Activated T-cell treated with anti-CD3 and anti-CD28 coated beads for 48 hours (primary cell): ENCODE data around the gene CCSER2.
"Not testable (repeated sequence)": the region's sequence is repeated elsewhere in the genome, so short reads cannot be mapped to it uniquely, and the experiment has no call there.

ENCODE experiments used
- DNase-seq: peaks from one replicate; pipeline ENCODE4 v3.0.0-alpha.2; 2020; ENCODE audit warnings: low read depth

Gene CCSER2

DNA sequence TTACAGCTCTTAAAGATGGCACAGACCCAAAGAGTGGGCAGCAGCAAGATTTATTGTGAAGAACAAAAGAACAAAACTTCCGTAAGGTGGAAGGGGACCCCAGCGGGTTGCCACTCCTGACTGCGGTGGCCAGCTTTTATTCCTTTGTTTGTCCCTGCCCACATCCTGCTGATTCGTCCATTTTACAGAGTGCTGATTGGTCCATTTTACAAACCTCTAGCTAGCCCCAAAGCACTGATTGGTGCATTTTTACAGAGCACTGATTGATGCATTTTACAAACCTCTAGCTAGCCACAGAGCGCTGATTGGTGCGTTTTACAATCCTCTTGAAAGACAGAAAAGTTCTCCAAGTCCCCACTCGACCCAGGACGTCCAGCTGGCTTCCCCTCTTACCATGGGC is 16.8 kb upstream of the CCSER2 start:
- DNase-seq, result no peak

DNA sequence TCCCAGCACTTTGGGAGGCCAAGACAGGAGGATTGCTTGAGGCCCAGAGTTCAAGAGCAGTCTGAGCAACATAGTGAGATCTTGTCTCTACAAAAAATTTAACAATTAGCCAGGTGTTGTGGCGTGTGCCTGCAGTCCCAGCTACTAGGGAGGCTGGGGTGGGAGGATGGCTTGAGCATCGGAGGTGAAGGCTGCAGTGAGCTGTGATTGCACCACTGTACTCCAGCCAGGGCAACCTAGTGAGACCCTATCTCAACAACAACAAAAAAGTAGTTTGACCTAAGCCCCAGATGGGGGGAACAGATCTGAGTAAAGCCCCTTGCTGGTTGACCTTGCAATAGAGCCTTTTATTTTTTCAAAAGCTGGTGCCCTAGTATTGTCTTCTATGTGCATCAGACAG is 15.6 kb upstream of the CCSER2 start:
- DNase-seq, result no peak

DNA sequence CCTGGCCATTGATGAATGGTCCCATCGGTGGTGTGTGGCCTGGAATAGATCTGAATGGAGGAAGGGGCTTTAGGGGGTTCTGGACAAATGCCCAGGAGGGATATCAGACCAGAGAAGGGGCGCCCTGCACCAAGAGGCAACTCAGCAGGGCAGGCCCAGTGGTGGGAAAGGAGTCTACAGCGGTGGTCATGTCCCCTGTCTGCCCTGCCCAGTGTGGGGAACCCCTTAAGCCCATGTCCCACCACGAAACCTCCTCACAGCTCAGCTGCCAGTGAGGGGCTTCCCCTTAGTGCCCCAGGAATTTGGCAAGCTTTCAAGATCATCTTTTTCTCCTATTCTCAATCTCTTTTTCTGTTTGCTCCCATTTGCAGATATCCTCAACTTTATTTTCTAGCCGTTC is 14.1 kb upstream of the CCSER2 start:
- no peak for DNase-seq

DNA sequence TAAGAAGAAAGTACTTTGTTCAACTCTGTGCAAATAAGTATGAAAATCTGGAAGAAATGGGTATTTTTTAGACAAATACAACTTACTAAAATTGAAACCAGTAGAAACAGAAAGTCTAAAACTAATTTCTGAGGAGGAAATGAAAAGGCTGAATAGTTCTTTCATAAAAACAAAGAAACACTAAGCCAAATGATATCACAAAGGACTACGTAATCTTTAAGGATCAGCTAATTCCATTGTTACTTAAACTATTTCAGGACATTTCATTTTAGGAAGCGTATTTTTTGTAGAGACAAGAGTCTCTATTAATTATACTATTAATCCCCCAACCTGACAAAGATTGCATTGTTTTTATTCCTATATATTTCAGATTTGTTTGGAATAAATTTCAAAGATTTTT is 11.2 kb upstream of the CCSER2 start:
- no peak for DNase-seq

DNA sequence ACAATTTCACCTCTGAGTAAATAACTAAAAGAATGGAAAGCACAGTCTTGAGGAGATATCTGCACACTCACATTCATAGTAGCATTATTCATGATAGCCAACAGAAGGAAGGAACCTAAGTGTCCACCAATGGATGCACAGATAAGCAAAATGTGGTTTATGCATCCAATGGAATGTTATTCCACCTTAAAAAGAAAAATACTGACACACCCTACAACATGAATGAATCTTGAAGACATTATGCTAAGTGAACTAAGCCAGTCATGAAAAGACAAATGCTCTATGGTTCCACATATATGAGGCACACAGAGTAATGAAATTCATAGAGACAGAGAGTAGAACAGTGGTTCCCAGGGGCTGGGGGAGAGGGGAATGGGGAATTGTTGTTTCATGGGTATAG is 6.5 kb upstream of the CCSER2 start:
- no peak for DNase-seq

DNA sequence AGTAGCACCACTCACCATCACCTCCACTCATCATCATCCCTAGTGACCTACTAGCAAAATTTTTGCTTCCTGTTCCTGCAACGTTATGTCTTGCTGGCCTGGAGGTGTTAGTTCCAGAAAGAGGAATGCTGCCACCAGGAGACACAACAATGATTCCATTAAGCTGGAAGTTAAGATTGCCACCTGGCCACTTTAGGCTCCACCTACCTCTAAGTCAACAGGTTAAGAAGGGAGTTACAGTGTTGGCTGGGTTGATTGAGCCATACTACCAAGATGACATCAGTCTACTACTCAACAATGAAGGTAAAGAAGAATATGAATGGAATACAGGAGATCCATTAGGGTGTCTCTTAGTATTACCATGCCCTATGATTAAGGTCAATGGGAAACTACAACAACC is 4.8 kb upstream of the CCSER2 start:
- DNase-seq, result not testable (repeated sequence)

DNA sequence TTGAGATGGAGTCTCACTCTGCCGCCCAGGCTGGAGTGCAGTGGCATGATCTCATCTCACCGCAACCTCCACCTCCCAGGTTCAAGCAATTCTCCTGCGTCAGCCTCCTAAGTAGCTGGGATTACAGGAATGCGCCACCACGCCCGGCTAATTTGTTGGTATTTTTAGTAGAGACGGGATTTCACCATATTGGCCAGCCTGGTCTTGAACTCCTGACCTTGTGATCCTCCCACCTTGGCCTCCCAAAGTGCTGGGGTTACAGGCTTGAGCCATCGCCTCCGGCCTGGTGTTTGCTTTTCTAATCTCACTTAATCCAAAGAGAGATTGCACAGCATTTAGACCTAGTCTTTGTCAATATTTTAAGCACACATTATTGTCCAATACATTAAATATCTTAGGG is 1.4 kb upstream of the CCSER2 start:
- DNase-seq, result not testable (repeated sequence)

DNA sequence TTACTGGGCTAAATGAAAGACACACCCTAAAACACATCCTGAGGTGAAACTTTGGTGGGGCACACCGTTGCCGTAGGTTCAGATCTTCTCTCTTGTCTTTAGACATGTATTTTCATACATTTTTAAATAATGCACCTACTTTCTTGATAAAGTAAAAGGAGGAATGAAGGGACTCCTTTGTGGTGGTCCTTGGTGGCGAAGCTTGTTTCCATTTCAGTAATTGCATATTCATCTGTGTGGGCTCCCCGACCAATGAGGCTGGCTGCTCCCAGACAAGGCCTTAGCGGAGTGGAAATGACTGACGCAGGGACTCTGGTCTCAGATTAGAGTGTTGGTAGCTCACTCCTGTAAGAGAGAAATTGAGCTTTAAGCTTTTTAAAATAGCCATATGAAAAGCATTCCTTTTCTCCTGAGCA is 815 bp downstream of the CCSER2 start:
- DNase-seq, result peak; percentile 60

DNA sequence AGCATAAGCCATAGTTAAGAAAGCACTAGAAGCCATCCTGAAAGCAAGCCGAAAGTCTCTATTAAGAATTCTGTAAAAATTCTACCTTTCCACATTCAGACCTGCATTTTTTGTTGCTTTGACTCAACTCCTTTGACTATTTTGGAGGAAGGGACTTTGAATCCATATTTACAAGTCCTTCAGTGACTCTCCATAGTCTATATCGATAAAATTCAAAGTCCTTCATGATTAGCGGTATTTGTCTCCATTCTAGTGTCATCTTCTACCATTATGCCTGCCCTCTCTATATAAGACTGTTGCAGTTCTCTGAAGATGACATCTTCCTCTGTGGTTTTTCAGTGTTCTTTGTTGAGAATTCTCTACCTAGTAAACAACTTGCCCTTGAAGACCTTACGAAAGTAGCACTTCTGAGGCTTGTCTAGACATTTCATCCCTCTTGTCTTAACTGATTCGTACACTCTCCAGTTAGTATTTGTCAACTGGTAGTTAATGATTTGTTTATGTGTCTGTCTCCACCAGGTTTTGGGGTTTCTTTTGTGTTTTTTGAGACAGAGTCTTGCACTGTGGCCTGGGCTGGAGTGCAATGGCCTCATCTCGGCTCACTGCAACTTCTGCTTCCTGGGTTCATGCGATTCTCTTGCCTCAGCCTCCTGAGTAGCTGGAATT is 1.7 kb downstream of the CCSER2 start:
- no peak for DNase-seq

DNA sequence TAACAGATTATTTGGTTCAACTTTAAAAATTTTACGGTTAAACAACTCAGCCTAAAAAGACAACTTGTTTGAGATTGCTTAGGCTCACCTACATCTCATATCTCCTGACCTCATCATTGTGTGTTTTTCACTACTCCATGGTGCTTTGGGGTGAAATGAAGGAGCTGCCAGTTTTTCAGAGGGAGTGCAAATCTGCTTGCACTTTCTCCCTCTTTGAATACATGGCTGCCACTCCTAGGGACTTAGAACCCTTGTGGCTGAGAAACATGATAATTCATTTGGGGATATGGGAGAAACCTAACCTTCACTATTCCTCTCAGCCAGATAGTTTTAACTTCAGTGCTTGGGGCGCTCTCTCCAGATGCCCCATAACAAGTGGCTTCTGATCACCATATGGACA is 2.7 kb downstream of the CCSER2 start:
- no peak for DNase-seq

DNA sequence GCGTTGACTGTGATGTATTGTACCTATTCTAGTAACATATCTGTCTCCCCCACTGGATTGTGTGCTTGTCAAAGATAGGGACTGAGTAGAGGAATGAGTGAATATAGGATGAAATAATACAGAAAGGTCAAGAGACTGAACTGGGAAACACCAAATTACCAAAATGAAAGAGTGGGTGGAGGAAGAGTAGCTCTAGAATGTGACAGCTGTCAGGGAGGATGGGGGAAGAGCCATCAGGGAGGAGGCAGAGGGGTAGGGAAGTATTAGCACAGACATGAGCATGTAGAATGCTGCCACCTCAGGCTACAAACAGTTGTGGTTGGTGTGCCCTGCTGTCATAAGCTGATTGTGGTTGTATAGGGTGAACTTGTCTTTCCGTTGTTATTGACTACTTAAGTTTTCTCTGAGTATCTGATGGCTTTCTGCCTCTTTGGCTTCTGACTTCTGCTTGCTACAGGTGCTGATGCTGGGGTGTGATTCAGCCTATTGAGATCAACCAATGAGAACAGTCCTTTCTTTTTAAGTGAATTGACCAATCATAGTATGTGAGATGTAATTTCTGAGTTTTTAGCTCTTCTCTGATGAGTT is 5.6 kb downstream of the CCSER2 start:
- DNase-seq, result peak; percentile 40

DNA sequence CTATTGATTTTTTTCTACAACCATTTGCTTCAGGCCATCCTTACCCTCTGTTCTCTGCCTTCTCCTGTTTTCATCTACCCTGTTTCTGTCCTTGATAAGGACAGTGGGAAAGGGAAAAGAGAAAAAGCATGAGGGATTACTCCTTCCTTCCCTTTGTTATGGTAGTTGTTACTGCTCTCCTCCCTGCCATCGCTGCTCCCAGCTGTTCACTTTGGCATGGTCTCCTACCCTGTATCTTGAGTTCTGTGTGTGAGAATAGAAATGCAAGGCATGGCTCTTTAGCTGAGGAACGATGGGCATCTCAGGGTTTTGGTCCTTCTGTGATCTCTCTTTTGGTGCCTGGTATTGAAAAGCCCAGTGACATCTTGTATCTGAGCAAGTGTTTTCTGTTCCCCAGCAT is 6.4 kb downstream of the CCSER2 start:
- DNase-seq, result no peak

DNA sequence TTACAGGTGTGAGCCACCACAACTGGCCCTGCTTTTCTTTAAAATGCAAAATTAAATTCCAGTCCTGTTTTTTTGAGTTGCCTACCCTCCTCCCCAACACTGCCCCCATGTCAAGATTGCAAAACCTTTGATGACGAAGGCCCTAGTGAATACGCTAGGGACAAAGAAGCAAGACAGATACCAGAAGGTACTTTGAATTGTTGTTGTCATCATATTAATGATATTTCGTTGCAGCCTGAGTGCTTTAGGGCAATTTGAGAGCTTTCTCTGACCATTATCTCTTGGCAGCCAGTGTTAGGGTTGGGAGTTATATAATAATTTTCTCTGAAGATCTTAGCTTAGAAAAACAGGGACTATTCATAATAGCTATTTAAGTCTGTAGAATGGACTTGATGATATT is 7.1 kb downstream of the CCSER2 start:
- no peak for DNase-seq

DNA sequence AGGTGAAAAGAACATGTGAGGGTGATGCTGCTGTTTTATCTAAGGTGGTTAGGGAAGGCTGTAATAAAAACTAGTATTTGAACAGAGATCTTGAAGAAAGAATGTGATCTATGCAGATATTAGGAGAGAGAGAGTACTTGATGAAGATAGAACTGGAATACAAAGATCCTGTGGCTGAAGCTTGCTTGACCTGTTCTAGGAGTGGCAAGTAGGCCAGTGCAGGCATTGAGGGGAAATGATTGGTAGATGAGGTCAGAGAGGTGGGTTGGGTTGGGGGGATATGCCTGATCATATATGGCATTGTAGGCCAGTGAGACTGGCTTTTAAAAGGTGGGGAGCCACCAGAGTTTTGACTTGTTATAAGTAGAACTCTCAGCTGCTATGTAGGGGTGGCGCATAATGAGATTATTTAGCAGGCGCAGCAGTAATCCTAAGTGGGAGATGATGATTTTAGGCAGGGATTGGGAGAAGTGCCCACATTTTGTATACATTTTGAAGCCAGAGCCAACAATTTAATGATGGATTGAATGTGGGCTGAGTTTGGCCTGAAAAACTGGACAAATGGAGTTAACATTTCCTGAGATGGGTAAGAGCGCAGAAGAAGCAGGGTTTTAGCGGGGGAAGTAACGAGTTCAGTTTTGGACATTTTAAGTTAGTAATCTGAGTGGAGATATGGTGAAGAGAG is 8.2 kb downstream of the CCSER2 start:
- DNase-seq, result no peak

DNA sequence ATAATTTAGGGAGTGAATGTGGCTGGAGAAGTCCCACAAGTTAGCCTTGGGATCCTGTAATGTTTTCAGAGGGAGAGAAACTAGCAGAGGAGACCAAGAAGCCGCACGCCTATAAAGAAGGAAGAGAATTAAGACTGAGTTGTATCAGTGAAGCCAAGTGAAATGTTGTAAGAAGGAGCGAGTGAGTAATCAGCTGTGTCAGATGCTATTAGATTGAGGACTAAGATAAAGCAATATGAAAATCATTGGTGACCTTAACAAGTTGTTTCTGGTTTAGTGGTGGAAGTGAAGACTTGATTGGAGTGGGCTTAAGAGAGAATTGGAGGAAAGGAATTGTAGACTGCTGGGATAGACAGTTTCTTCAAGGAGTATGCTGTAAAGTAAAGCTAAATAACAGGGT is 8.8 kb downstream of the CCSER2 start:
- no peak for DNase-seq

DNA sequence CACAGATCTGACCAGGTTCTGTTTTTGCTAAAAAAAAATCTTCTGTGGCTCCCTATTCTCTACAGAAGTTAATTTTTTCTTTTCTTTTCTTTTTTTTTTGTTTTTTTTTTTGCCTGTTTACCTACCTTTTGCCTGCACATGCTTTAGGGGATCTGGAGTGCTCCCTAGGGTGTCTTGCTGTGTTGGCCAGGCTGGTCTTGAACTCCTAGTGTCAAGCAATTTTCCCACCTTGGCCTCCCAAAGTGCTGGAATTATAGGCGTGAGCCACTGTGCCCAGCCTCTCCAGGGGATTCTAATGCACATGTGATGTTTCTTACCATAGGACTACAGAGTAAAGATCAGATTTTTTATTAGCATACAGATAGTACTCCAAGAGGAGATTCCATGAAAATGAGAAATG is 10.6 kb downstream of the CCSER2 start:
- no peak for DNase-seq

DNA sequence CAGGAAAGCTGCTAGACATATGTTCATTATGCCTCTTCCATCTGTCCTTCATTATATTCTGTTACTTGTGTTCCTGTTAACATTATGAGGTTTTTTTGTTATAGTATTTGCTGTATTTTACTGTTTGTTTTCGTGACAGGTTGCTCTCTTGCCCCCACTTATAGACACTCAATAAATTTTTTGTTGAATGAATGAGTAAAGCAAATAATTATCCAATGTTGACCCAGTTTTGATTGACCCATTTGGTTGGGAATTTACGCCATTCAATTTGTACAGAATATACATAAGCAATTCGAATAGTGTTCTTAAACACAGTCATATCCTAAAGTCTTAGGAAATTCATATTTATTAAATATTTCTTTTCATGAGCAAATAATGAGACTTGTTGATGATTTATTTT is 11.8 kb downstream of the CCSER2 start:
- DNase-seq, result no peak

DNA sequence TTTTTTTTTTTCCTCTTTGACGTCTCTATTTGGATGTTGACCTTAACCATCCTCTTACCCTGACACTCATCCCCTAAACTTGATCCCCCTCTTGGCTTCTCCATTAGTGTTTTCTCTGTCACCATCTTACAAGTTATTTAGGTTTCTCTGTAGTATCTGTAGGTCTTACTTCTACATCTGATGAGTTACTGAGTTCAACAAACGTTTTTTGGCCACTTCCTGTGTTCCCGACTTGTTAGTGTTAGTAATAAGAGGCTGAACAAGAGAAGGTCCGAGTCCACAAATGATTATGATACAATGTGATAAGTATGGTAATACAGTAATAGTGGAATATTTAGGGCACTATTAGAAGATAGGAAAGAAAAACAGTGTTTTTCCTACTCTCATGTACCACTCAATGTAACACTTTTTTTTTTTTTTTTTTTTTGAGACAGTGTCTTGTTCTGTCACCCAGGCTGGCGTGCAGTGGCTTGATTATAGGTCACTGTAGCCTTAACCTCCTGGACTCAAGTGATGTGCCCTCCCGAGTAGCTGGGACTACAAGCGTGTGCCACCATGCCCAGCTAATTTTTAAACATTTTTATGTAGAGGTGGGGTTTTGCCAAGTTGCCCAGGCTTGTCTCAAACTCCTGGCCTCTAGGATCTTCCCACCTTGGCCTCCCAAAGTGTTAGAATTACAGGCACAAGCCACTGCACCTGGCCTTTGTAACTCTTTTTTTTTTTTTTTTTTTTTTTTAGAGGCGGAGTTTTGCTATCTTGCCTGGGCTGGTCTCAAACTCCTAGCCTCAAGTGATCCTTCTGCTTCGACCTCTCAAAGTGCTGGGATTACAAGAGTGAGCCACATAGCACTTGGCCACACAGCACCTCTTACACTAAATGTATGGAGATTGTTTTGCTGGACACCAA is 12.5 kb downstream of the CCSER2 start:
- DNase-seq, result no peak

DNA sequence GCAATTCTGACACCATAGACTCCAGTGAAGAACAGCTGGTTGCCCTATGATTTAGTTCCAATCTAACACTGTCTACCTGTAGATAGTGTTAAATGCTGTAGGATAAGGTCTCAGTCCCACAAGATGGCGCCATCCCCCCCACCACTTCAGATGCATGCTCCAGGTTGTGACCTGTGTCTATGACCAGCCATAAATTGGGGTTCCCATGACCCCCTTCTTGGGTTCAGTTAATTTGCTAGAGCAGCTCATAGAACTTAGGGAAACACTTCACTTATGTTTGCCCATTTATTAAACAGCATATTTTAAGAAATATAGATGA is 13.1 kb downstream of the CCSER2 start:
- no peak for DNase-seq

DNA sequence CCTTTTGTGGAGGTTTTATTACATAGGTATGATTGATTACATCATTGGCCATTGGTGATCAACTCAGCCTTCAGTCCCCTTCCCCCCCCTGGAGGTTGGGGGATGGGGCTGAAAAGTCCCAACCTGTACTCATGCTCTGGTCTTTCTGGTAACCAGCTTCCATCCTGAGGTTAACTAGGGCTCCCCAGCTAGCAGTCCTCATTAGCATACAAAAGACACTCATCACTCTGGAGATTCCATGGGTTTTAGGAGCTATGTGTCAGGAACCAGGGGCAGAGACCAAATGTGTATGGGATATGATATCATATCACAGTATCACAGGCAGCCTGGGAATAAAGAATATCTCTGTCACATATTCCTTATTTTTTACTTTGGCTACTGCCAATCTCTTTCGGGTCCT is 13.6 kb downstream of the CCSER2 start:
- DNase-seq, result no peak

DNA sequence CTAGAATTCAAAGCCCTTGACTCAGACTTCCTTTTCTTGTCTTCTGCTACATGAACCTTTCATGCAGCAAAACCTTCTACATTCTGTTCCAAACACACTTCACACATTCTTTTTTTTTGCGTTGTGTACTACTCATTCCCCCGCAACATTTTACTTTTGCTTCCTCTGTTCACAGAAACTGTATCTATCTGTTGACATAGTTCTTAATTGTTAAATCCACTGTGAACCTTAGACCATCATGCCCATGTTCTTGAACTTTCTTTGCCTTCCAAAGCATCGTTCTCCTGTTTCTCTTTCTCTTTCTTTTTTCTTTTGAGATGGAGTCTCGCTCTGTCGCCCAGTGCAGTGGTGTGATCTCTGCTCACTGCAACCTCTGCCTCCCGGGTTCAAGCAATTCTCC is 14.2 kb downstream of the CCSER2 start:
- DNase-seq, result no peak

DNA sequence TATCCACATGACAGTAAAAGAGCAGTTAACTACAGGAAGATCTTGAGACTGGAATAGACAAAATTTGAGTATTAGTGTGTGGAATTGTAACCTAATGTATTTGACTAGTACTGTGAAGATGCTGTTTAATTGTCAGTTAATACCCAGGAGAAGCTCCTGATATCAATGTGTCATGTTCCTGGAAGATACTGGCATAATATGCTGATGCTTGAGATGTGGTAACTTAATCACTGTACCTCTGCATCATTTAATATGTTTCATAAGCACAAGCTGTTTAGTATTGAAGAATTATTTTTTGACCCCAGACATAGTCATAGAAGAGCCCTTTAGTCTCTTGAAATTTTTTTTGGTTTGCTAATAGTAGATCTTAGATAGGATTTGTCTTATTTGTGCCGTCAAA is 15.4 kb downstream of the CCSER2 start:
- DNase-seq, result no peak

DNA sequence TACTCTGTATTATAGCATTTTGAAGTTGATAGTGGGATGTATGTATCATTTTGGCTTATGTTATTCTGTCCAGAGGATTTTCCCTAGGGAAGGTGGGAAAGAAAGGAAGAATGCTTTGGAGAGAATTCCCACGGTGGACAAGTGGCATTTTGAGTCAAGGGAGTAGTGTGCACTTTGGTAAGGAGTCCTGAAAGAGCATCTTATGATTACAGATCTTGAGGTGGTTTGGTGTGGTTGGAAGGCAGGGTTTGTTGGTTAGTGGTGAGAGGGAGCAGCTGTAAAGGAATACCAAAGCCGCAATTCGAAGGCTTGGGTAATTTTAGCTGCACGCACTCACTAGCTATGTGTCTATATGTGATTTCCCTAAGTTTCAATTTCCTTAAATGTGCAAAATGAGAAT is 16.1 kb downstream of the CCSER2 start:
- no peak for DNase-seq
